Nephron progenitor cell (in vitro differentiated cells): ENCODE results near the gene RENBP.
"Not testable (repeated sequence)": the region's sequence is repeated elsewhere in the genome, so short reads cannot be mapped to it uniquely, and the experiment has no call there.

Experiments used
- DNase-seq: peaks from one replicate; pipeline ENCODE4 v3.0.0; 2021
- H3K27ac Mint-ChIP-seq: 2 replicates; pipeline ENCODE4 v1.8.0; 2021; ENCODE audit warnings: mild to moderate bottlenecking, moderate library complexity, mixed read lengths
- H3K27me3 Mint-ChIP-seq: 2 replicates; pipeline ENCODE4 v1.8.0; 2021; ENCODE audit warnings: mild to moderate bottlenecking, low read depth, mixed read lengths; ENCODE audit not compliant: poor library complexity
- H3K36me3 Mint-ChIP-seq: 2 replicates; pipeline ENCODE4 v1.8.0; 2021; ENCODE audit warnings: low read depth, mixed read lengths
- H3K4me1 Mint-ChIP-seq: 2 replicates; pipeline ENCODE4 v1.8.0; 2021; ENCODE audit warnings: mixed read lengths
- H3K4me3 Mint-ChIP-seq: 2 replicates; pipeline ENCODE4 v1.8.0; 2021; ENCODE audit warnings: mild to moderate bottlenecking, moderate library complexity, mixed read lengths
- H3K9me3 Mint-ChIP-seq: 2 replicates; pipeline ENCODE4 v1.8.0; 2021; ENCODE audit warnings: mild to moderate bottlenecking, moderate library complexity, mixed read lengths
- CTCF ChIP-seq: fragments of 200-600 bp; sonication (generic); IDR thresholded peaks from 2 replicates; pipeline ENCODE4 v1.5.0; 2021; ENCODE audit warnings: antibody characterized with exemption

The RENBP gene

GRCh38 chrX:153981231-153981630, 36.8 kb upstream of the RENBP start:
- H3K27me3 Mint-ChIP-seq = no peaks in the 10 kb centered on the region
- H3K4me3 Mint-ChIP-seq = no peak overlapping the region
- H3K27ac Mint-ChIP-seq = peak overlapping the region; percentile 87
- H3K4me1 Mint-ChIP-seq = peaks cover 17% of the 10 kb centered on the region
- H3K36me3 Mint-ChIP-seq = peaks cover 15% of the 10 kb centered on the region
- H3K9me3 Mint-ChIP-seq = peaks cover 34% of the 10 kb centered on the region
- TF ChIP-seq CTCF = no peak
- DNase-seq = no peak

GRCh38 chrX:153980394-153980793, 36.0 kb upstream of the RENBP start:
- H3K9me3 Mint-ChIP-seq = peaks cover 38% of the 10 kb centered on the region
- H3K27me3 Mint-ChIP-seq, H3K27ac Mint-ChIP-seq: not testable (repeated sequence)

GRCh38 chrX:153974726-153975286, 30.4 kb upstream of the RENBP start:
- Mint-ChIP-seq H3K27ac (no peak overlapping the region), H3K9me3 (peaks cover 9% of the 10 kb centered on the region), H3K27me3 (no peaks in the 10 kb centered on the region), H3K4me1 (peaks cover 25% of the 10 kb centered on the region), H3K4me3 (peak overlapping the region; percentile 50), H3K36me3 (no peaks in the 10 kb centered on the region)
- no peak for TF ChIP-seq CTCF
- DNase-seq = no peak

More at GRCh38 chrX:153980394-153980793, 36.0 kb upstream of the RENBP start:
- DNase-seq, H3K4me3 Mint-ChIP-seq: not testable (repeated sequence)
- Mint-ChIP-seq H3K36me3 (peaks cover 15% of the 10 kb centered on the region), H3K4me1 (peaks cover 17% of the 10 kb centered on the region)

- peak overlapping the region; percentile 92 for H3K4me3 Mint-ChIP-seq
- peaks cover 30% of the 10 kb centered on the region for H3K4me1 Mint-ChIP-seq
- no peak for TF ChIP-seq CTCF
- DNase-seq = no peak
- H3K27me3 Mint-ChIP-seq = no peaks in the 10 kb centered on the region
- no peaks in the 10 kb centered on the region for H3K36me3 Mint-ChIP-seq
- H3K27ac Mint-ChIP-seq = peak overlapping the region; percentile 99
- H3K9me3 Mint-ChIP-seq = peaks cover 9% of the 10 kb centered on the region
Observed at GRCh38 chrX:153974003-153974725, 29.7 kb upstream of the RENBP start.

GRCh38 chrX:153973127-153974002, 28.9 kb upstream of the RENBP start:
- H3K27me3 Mint-ChIP-seq = no peaks in the 10 kb centered on the region
- peaks cover 9% of the 10 kb centered on the region for H3K9me3 Mint-ChIP-seq
- DNase-seq = no peak
- H3K36me3 Mint-ChIP-seq = no peaks in the 10 kb centered on the region
- H3K27ac Mint-ChIP-seq = peak overlapping the region; percentile 99
- H3K4me3 Mint-ChIP-seq = peak overlapping the region; percentile 92
- TF ChIP-seq CTCF = no peak
- H3K4me1 Mint-ChIP-seq = peaks cover 36% of the 10 kb centered on the region
